ENCODE data around the gene ZSCAN1. TPM values are rescaled to one million over a fixed set of nuclear protein-coding genes. Genes with fewer than 3 reads are reported as not detected.

The ZSCAN1 gene
- total RNA-seq, 1 donor = 0.36 TPM

GRCh38 chr19:58009301-58009665, 24.5 kb upstream of the ZSCAN1 start:
- Histone ChIP-seq H3K79me2 (ENCODE audit: insufficient read depth, low read length) (no peaks in the 10 kb centered on the region), H3K27ac (ENCODE audit: low read depth, low read length) (peak overlapping the region; percentile 65), H3K36me3 (ENCODE audit: insufficient read depth, low read length) (peaks cover 21% of the 10 kb centered on the region), H3K27me3 (ENCODE audit: insufficient read depth, low read length) (no peaks in the 10 kb centered on the region), H4K20me1 (ENCODE audit: insufficient read depth, low read length) (no peaks in the 10 kb centered on the region), H3K9me3 (ENCODE audit: low read depth, low read length) (no peaks in the 10 kb centered on the region), H2AFZ (ENCODE audit: low read length) (peak overlapping the region; percentile 56), H3K4me1 (ENCODE audit: insufficient read depth, low read length) (no peaks in the 10 kb centered on the region), H3K4me2 (ENCODE audit: insufficient read depth, low read length) (peak overlapping the region; percentile 80), H3K4me3 (ENCODE audit: insufficient read depth, low read length) (peak overlapping the region; percentile 75)
- DNase-seq (ENCODE audit: insufficient read length, low spot score, missing footprints) = no peak
- TF ChIP-seq CTCF (IDR thresholded peaks at IDR 0.05; ENCODE audit: extremely low read depth, low read depth, low read length) = no peak

DNA sequence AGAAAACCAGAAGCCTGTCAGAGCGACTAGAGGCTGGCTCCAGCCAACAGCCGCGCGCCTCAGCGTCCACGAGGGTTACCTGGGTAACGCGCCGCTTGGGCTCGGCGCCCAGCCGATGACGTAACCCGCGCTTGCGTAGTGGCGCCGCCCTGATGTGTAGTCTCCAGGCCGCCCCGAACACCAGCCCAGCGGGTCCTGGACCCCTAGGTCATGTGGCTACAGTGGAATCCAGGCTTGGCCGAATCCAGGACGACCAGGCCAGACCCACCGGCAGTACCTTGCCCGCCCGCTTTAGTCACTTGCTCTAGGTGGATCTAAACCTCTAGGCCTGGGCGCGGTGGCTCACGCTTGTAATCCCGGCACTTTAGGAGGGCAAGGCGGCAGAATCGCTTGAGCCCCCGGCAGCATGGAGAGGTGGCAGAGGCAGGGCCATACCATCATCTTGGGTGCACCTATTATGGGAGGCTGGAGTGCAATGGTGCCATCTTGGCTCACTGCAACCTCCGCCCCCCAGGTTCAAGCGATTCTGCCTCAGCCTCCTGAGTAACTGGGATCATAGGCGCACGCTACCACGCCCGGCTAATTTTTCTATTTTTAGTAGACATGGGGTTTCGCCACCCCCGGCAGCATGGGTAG, 24.0 kb upstream of the ZSCAN1 start:
- peaks cover 16% of the 10 kb centered on the region for H3K36me3 ChIP-seq (ENCODE audit: insufficient read depth, low read length)
- peak overlapping the region; percentile 65 for H3K27ac ChIP-seq (ENCODE audit: low read depth, low read length)
- peak overlapping the region; percentile 80 for H3K4me2 ChIP-seq (ENCODE audit: insufficient read depth, low read length)
- no peaks in the 10 kb centered on the region for H3K27me3 ChIP-seq (ENCODE audit: insufficient read depth, low read length)
- H3K79me2 ChIP-seq (ENCODE audit: insufficient read depth, low read length) = no peaks in the 10 kb centered on the region
- H3K4me3 ChIP-seq (ENCODE audit: insufficient read depth, low read length) = peak overlapping the region; percentile 75
- H2AFZ ChIP-seq (ENCODE audit: low read length) = peak overlapping the region; percentile 91
- no peaks in the 10 kb centered on the region for H4K20me1 ChIP-seq (ENCODE audit: insufficient read depth, low read length)
- no peaks in the 10 kb centered on the region for H3K9me3 ChIP-seq (ENCODE audit: low read depth, low read length)
- peak; percentile 96 for DNase-seq (ENCODE audit: insufficient read length, low spot score, missing footprints)
- H3K4me1 ChIP-seq (ENCODE audit: insufficient read depth, low read length) = no peaks in the 10 kb centered on the region
- no peak for TF ChIP-seq CTCF (IDR thresholded peaks at IDR 0.05; ENCODE audit: extremely low read depth, low read depth, low read length)

DNA sequence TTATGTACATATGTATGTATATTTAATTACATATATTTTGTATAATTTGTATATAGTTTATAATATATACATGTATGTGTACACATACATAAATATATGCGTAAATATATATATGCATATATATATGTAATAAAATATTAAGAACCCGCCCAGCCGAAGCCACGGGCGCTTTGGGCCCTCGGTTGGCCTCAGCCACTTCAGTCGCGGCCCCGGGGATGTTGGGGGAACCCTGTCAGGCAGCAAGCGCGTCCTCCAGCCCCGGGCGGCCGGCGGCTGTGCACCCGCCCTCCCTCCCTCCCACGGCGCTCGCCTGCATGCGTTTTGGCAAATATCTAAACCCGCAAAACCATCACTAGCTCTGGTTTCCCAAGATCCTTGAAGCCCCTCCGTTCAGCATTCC, 23.3 kb upstream of the ZSCAN1 start:
- no peaks in the 10 kb centered on the region for H3K4me1 ChIP-seq (ENCODE audit: insufficient read depth, low read length)
- no peak overlapping the region for H3K27ac ChIP-seq (ENCODE audit: low read depth, low read length)
- no peak overlapping the region for H3K4me2 ChIP-seq (ENCODE audit: insufficient read depth, low read length)
- no peak overlapping the region for H3K4me3 ChIP-seq (ENCODE audit: insufficient read depth, low read length)
- H4K20me1 ChIP-seq (ENCODE audit: insufficient read depth, low read length) = no peaks in the 10 kb centered on the region
- no peaks in the 10 kb centered on the region for H3K79me2 ChIP-seq (ENCODE audit: insufficient read depth, low read length)
- no peak for TF ChIP-seq CTCF (IDR thresholded peaks at IDR 0.05; ENCODE audit: extremely low read depth, low read depth, low read length)
- H3K9me3 ChIP-seq (ENCODE audit: low read depth, low read length) = no peaks in the 10 kb centered on the region
- peaks cover 9% of the 10 kb centered on the region for H3K36me3 ChIP-seq (ENCODE audit: insufficient read depth, low read length)
- no peaks in the 10 kb centered on the region for H3K27me3 ChIP-seq (ENCODE audit: insufficient read depth, low read length)
- no peak overlapping the region for H2AFZ ChIP-seq (ENCODE audit: low read length)
- peak; percentile 56 for DNase-seq (ENCODE audit: insufficient read length, low spot score, missing footprints)

DNA sequence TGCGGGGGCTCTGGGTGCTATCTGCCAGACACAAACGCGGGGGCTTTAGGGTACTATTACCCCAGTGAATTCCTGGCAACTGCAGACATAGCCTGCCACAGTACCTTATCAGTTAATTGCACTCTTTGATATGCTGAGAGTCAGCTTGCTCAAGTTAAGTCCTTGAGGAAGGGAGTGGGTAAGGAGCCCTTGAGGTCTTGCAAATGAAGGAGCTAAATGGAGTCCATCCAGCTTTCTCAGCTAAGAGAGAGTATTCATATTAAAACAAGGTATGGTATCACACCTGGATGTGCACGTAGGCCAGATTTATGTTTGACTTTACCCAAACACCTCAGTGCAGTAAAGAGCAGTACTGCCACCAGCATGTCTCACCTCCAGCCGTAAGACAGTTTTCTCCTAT, 19.7 kb upstream of the ZSCAN1 start:
- Histone ChIP-seq H3K4me1 (ENCODE audit: insufficient read depth, low read length) (no peaks in the 10 kb centered on the region), H3K79me2 (ENCODE audit: insufficient read depth, low read length) (no peaks in the 10 kb centered on the region), H2AFZ (ENCODE audit: low read length) (no peak overlapping the region), H3K4me2 (ENCODE audit: insufficient read depth, low read length) (no peak overlapping the region), H3K36me3 (ENCODE audit: insufficient read depth, low read length) (no peaks in the 10 kb centered on the region), H3K27ac (ENCODE audit: low read depth, low read length) (no peak overlapping the region), H3K9me3 (ENCODE audit: low read depth, low read length) (no peaks in the 10 kb centered on the region), H4K20me1 (ENCODE audit: insufficient read depth, low read length) (no peaks in the 10 kb centered on the region), H3K4me3 (ENCODE audit: insufficient read depth, low read length) (no peak overlapping the region), H3K27me3 (ENCODE audit: insufficient read depth, low read length) (no peaks in the 10 kb centered on the region)
- TF ChIP-seq CTCF (IDR thresholded peaks at IDR 0.05; ENCODE audit: extremely low read depth, low read depth, low read length) = no peak
- no peak for DNase-seq (ENCODE audit: insufficient read length, low spot score, missing footprints)
